Upper lobe of left lung (tissue), 6 donors: ENCODE results near the gene TTC29. TPM values are rescaled to one million over a fixed set of nuclear protein-coding genes. Genes with fewer than 3 reads are reported as not detected.
"Not testable (repeated sequence)": the region's sequence is repeated elsewhere in the genome, so short reads cannot be mapped to it uniquely, and the experiment has no call there.

Experiments
- ATAC-seq, 2 donors: fragments of 200-7000 bp; cut with Tn5 transposase; one replicate each; pipeline ENCODE4 v1.9.1; 2022; ENCODE audit warnings: mild to moderate bottlenecking in 2 of 2, moderate library complexity in 2 of 2; ENCODE audit not compliant: low FRiP score in 2 of 2
- DNase-seq, 2 donors: peaks; one replicate each; pipeline ENCODE4 v3.0.0-alpha.2; 2019 to 2020
- H3K27ac ChIP-seq, 4 donors: fragments of 200-600 bp; sonication (generic); one replicate each; pipeline ENCODE4 v1.5.1; 2016 to 2019
- H3K27me3 ChIP-seq, 4 donors: fragments of 200-600 bp; sonication (generic); one replicate each; pipeline ENCODE4 v1.5.1; 2017 to 2019
- H3K36me3 ChIP-seq, 4 donors: fragments of 200-600 bp; sonication (generic); one replicate each; pipeline ENCODE4 v1.5.1; 2016 to 2019
- H3K4me1 ChIP-seq, 4 donors: fragments of 200-600 bp; sonication (generic); one replicate each; pipeline ENCODE4 v1.5.1; 2018 to 2019
- H3K4me3 ChIP-seq, 4 donors: fragments of 200-600 bp; sonication (generic); one replicate each; pipeline ENCODE4 v1.5.1; 2017 to 2019; ENCODE audit warnings: mild to moderate bottlenecking in 2 of 4, moderate library complexity in 1 of 4
- H3K9me3 ChIP-seq, 4 donors: fragments of 200-600 bp; sonication (generic); one replicate each; pipeline ENCODE4 v1.5.1; 2018 to 2019
- CTCF ChIP-seq, 6 experiments: fragments of 450-650 bp in 4 of 6; fragments of 200-600 bp in 2 of 6; sonication (generic) in 2 of 6; IDR thresholded peaks; one replicate each; pipeline ENCODE4 v1.5.1; 2016 to 2019; ENCODE audit warnings: antibody characterized with exemption in 6 of 6
- EP300 ChIP-seq, 4 donors: sonication (generic); formaldehyde crosslinking; IDR thresholded peaks; one replicate each; pipeline ENCODE4 v1.5.1; 2017; ENCODE audit warnings: antibody characterized with exemption in 4 of 4, control low read depth in 2 of 4
- POLR2A ChIP-seq, 4 donors: fragments of 450-650 bp; IDR thresholded peaks; one replicate each; pipeline ENCODE4 v1.5.1; 2016 to 2017; ENCODE audit warnings: antibody characterized with exemption in 4 of 4, mild to moderate bottlenecking in 2 of 4
- POLR2AphosphoS5 ChIP-seq, 2 donors: sonication (generic); formaldehyde crosslinking; IDR thresholded peaks; one replicate each; pipeline ENCODE4 v1.5.1; 2017; ENCODE audit warnings: antibody characterized with exemption in 2 of 2
- WGBS, 2 donors: methylation state at CpG; one replicate each; pipeline ENCODE4 v1.1.5; 2017 to 2018; 5-methylcytosine and 5-hydroxymethylcytosine counted together
- total RNA-seq, 6 donors: library from RNA; depleted of rRNA in 4 of 6; stranded (reverse); fragments of >200 nt in 4 of 6; gene quantifications; one replicate each; pipeline versions ENCODE4 v1.1.0 to v1.2.1, GENCODE V29; 2016 to 2021
- donor health status: DM: no; HTN: no; CAD: no; lungs with moderate emphysema.
- donor health status: DM: no; HTN: yes; CAD: no; lungs with severe emphysema.

The TTC29 gene
- total RNA-seq, 6 donors from 2014 or later = 0.11 to 12.8 (median 2.2) TPM

GRCh38 chr4:146776691-146777090 is 169.0 kb downstream of the TTC29 start:
- ATAC-seq (peak in 1 of 2 donors; percentile 37), DNase-seq (peak in 1 of 2 donors; percentile 42)
- 99 to 100% methylated on average over 1 to 8 of the region's 8 CpGs for WGBS, 2 donors
- H3K9me3 ChIP-seq = no peaks in the 10 kb centered on the region
- no peak overlapping the region for H3K27ac ChIP-seq
- H3K36me3 ChIP-seq = no peaks in the 10 kb centered on the region
- no peaks in the 10 kb centered on the region for H3K4me1 ChIP-seq
- H3K4me3 ChIP-seq = no peak overlapping the region
- no peaks in the 10 kb centered on the region for H3K27me3 ChIP-seq
- TF ChIP-seq CTCF (IDR thresholded peaks at IDR 0.05) (no peak), POLR2A (IDR thresholded peaks at IDR 0.05) (no peak), EP300 (IDR thresholded peaks at IDR 0.05) (no peak), POLR2AphosphoS5 (IDR thresholded peaks at IDR 0.05) (no peak)

GRCh38 chr4:146763560-146763959 is 182.1 kb downstream of the TTC29 start:
- no peak for TF ChIP-seq POLR2A (IDR thresholded peaks at IDR 0.05)
- TF ChIP-seq POLR2AphosphoS5 (IDR thresholded peaks at IDR 0.05) = no peak
- no peak for TF ChIP-seq EP300 (IDR thresholded peaks at IDR 0.05)
- TF ChIP-seq CTCF (IDR thresholded peaks at IDR 0.05) = no peak
- no peak for ATAC-seq
- Histone ChIP-seq H3K9me3 (peaks cover 0 to 9% (median 2%) of the 10 kb centered on the region in 4 donors), H3K4me3 (no peak overlapping the region), H3K27ac (no peak overlapping the region), H3K36me3 (no peaks in the 10 kb centered on the region), H3K4me1 (no peaks in the 10 kb centered on the region), H3K27me3 (no peaks in the 10 kb centered on the region)
- no peak for DNase-seq
- 65 to 77% methylated on average over 2 of the region's 2 CpGs for WGBS, 2 donors

- no peak overlapping the region for H3K4me3 ChIP-seq
- no peak overlapping the region for H3K27ac ChIP-seq
- DNase-seq (no peak), ATAC-seq (no peak)
- no peaks in the 10 kb centered on the region for H3K4me1 ChIP-seq
- WGBS, 2 donors = 68 to 74% methylated on average over 2 of the region's 2 CpGs
- no peaks in the 10 kb centered on the region for H3K27me3 ChIP-seq
- H3K9me3 ChIP-seq = peaks cover 0 to 9% (median 2%) of the 10 kb centered on the region in 4 donors
- TF ChIP-seq CTCF (IDR thresholded peaks at IDR 0.05) (no peak), POLR2AphosphoS5 (IDR thresholded peaks at IDR 0.05) (no peak), EP300 (IDR thresholded peaks at IDR 0.05) (no peak), POLR2A (IDR thresholded peaks at IDR 0.05) (no peak)
- no peaks in the 10 kb centered on the region for H3K36me3 ChIP-seq
Measured at GRCh38 chr4:146762016-146762415, 183.6 kb downstream of the TTC29 start.

GRCh38 chr4:146742416-146742815 is 203.2 kb downstream of the TTC29 start:
- Histone ChIP-seq H3K4me1 (no peaks in the 10 kb centered on the region), H3K36me3 (no peaks in the 10 kb centered on the region), H3K4me3 (no peak overlapping the region), H3K27me3 (no peaks in the 10 kb centered on the region), H3K27ac (no peak overlapping the region), H3K9me3 (no peaks in the 10 kb centered on the region)
- no peak for TF ChIP-seq POLR2A (IDR thresholded peaks at IDR 0.05)
- TF ChIP-seq POLR2AphosphoS5 (IDR thresholded peaks at IDR 0.05) = no peak
- no peak for TF ChIP-seq CTCF (IDR thresholded peaks at IDR 0.05)
- TF ChIP-seq EP300 (IDR thresholded peaks at IDR 0.05) = no peak
- ATAC-seq (no peak), DNase-seq (no peak)
- 48 to 78% methylated on average over 2 of the region's 2 CpGs for WGBS, 2 donors

GRCh38 chr4:146739182-146739581 is 206.5 kb downstream of the TTC29 start:
- TF ChIP-seq POLR2AphosphoS5 (IDR thresholded peaks at IDR 0.05) (no peak), CTCF (IDR thresholded peaks at IDR 0.05) (no peak), POLR2A (IDR thresholded peaks at IDR 0.05) (no peak), EP300 (IDR thresholded peaks at IDR 0.05) (no peak)
- H3K4me1 ChIP-seq = no peaks in the 10 kb centered on the region
- no peak overlapping the region for H3K4me3 ChIP-seq
- ATAC-seq (no peak), DNase-seq (no peak)
- no peaks in the 10 kb centered on the region for H3K9me3 ChIP-seq
- H3K27me3 ChIP-seq = no peaks in the 10 kb centered on the region
- H3K36me3 ChIP-seq = no peaks in the 10 kb centered on the region
- H3K27ac ChIP-seq = no peak overlapping the region
- whole genome bisulfite sequencing, 2 donors = 63% methylated on average over 3 of the region's 3 CpGs

- H3K9me3 ChIP-seq, H3K4me1 ChIP-seq, H3K27ac ChIP-seq, DNase-seq, H3K4me3 ChIP-seq, H3K27me3 ChIP-seq, ATAC-seq, H3K36me3 ChIP-seq: not testable (repeated sequence)
- 45 to 52% methylated on average over 1 of the region's 1 CpG for WGBS, 2 donors
Measured at GRCh38 chr4:146723519-146723918, 222.1 kb downstream of the TTC29 start.
